MCF 10A (cell line): ENCODE measurements around the gene NPM3. TPM values are rescaled to one million over a fixed set of nuclear protein-coding genes. Genes with fewer than 3 reads are reported as not detected.

Experiments used
- BruUV-seq: library from RNA; stranded (reverse); fragments of 400-500 nt; replicated peaks from 2 replicates; lab custom pipeline; 2021; lab: Mats Ljungman, UMichigan
- CTCF ChIA-PET: fragments of 300-600 bp; sonication (Branson Sonifier 250); formaldehyde crosslinking; extraction: SDS; loops from one replicate; lab custom pipeline; 2021; ENCODE audit warnings: antibody characterized with exemption, inconsistent platforms; lab: Yijun Ruan, JAX
- POLR2A ChIA-PET: fragments of 300-600, 350-650 bp; sonication (Branson Sonifier 250); formaldehyde crosslinking; extraction: SDS; loops from one replicate; lab custom pipeline; 2020; ENCODE audit warnings: antibody characterized with exemption, inconsistent platforms; lab: Yijun Ruan, JAX
- DNase-seq: peaks from one replicate; pipeline ENCODE4 v3.0.0-alpha.2; 2018; ENCODE audit not compliant: unreplicated experiment
- H3K27ac Mint-ChIP-seq: one replicate; pipeline ENCODE4 v1.8.0; 2022; ENCODE audit warnings: mild to moderate bottlenecking, low read depth, mixed read lengths; ENCODE audit not compliant: unreplicated experiment
- H3K27me3 Mint-ChIP-seq: one replicate; pipeline ENCODE4 v1.8.0; 2022; ENCODE audit warnings: mixed read lengths; ENCODE audit not compliant: insufficient read depth, unreplicated experiment
- H3K36me3 Mint-ChIP-seq: one replicate; pipeline ENCODE4 v1.8.0; 2022; ENCODE audit warnings: mild to moderate bottlenecking, moderate library complexity, mixed read lengths; ENCODE audit not compliant: insufficient read depth, unreplicated experiment
- H3K4me1 Mint-ChIP-seq: one replicate; pipeline ENCODE4 v1.8.0; 2022; ENCODE audit warnings: mixed read lengths; ENCODE audit not compliant: insufficient read depth, unreplicated experiment
- H3K4me3 Mint-ChIP-seq: one replicate; pipeline ENCODE4 v1.8.0; 2022; ENCODE audit warnings: mild to moderate bottlenecking, moderate library complexity, mixed read lengths; ENCODE audit not compliant: unreplicated experiment
- H3K9me3 Mint-ChIP-seq: one replicate; pipeline ENCODE4 v1.8.0; 2022; ENCODE audit warnings: mixed read lengths; ENCODE audit not compliant: unreplicated experiment
- intact Hi-C: fragments of 100-400 bp; cut with micrococcal nuclease; formaldehyde crosslinking; loops from 2 replicates; pipeline ENCODE4 v1.14.1; 2022
- total RNA-seq: library from RNA; stranded (reverse); gene quantifications from 2 replicates; pipeline ENCODE4 v1.2.3, GENCODE V29; 2022
- TF ChIP-seq, protein P1 (sequence below): fragments of 200-600 bp; IDR thresholded peaks from one replicate; pipeline ENCODE4 v1.8.0; 2022; ENCODE audit warnings: antibody characterized with exemption, mild to moderate bottlenecking; ENCODE audit not compliant: unreplicated experiment

NPM3 gene
- total RNA-seq, 1 experiment from 2014 or later = 163 TPM

DNA sequence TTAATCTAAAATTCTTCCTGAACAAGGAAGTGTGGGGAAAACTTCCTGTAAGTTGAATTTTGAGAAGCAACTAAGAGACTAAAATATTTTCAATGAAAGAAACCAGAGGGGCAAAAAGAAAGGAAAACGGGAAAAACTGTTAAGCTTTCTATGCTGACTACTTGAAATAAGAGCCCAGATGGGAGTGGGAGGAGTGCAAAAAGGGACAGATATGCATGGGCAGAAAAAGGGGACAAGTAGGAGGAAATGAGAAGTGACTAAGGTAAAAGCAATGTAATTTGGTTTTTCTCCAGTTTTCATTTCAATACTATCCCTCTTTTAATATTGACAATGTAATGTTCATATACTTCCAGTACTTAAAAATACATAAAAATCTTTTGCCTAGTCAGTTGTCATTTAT is 23.9 kb upstream of the NPM3 start:
- H3K27ac Mint-ChIP-seq = no peak overlapping the region
- no peaks in the 10 kb centered on the region for H3K4me1 Mint-ChIP-seq
- intact Hi-C loops = no loop called here
- POLR2A ChIA-PET = interaction anchor here (0.6 to 4.1 kb wide), 3 partner anchors 8 to 23 kb away, joined by 3 to 23 read pairs (median 5); partner anchors contain the start of gene OGA
- no peak for DNase-seq
- CTCF ChIA-PET = no interaction called here
- H3K27me3 Mint-ChIP-seq = no peaks in the 10 kb centered on the region
- peaks cover 99% of the 10 kb centered on the region for H3K36me3 Mint-ChIP-seq
- TF ChIP-seq, protein P1, sequence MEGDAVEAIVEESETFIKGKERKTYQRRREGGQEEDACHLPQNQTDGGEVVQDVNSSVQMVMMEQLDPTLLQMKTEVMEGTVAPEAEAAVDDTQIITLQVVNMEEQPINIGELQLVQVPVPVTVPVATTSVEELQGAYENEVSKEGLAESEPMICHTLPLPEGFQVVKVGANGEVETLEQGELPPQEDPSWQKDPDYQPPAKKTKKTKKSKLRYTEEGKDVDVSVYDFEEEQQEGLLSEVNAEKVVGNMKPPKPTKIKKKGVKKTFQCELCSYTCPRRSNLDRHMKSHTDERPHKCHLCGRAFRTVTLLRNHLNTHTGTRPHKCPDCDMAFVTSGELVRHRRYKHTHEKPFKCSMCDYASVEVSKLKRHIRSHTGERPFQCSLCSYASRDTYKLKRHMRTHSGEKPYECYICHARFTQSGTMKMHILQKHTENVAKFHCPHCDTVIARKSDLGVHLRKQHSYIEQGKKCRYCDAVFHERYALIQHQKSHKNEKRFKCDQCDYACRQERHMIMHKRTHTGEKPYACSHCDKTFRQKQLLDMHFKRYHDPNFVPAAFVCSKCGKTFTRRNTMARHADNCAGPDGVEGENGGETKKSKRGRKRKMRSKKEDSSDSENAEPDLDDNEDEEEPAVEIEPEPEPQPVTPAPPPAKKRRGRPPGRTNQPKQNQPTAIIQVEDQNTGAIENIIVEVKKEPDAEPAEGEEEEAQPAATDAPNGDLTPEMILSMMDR = no peak
- no peak overlapping the region for H3K4me3 Mint-ChIP-seq
- no peaks in the 10 kb centered on the region for H3K9me3 Mint-ChIP-seq
- no TSS peak for BruUV-seq

DNA sequence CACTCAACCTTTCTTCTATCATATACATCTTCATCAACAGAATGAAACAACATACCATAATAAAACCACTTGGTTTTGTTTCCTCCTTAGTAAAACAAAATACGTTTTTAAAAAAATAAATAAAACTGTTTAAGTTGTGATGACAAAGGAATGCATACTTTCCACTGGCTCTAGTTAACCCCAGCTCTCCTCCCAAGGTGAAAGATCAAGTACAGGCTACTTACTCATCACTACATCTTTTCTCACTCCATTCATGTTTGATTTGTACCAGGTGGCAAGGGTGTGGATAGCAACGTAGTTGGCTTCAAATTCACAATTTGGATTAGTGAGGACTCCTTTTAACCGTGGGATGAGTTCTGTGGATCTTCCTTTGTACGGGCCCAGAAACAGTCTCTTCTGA is 20.3 kb upstream of the NPM3 start:
- POLR2A ChIA-PET = interaction anchor here (4.1 kb wide), 1 partner anchor 14 kb away, joined by 23 read pairs; the partner anchor contains the start of gene OGA
- BruUV-seq = no TSS peak
- no peak overlapping the region for H3K4me3 Mint-ChIP-seq

DNA sequence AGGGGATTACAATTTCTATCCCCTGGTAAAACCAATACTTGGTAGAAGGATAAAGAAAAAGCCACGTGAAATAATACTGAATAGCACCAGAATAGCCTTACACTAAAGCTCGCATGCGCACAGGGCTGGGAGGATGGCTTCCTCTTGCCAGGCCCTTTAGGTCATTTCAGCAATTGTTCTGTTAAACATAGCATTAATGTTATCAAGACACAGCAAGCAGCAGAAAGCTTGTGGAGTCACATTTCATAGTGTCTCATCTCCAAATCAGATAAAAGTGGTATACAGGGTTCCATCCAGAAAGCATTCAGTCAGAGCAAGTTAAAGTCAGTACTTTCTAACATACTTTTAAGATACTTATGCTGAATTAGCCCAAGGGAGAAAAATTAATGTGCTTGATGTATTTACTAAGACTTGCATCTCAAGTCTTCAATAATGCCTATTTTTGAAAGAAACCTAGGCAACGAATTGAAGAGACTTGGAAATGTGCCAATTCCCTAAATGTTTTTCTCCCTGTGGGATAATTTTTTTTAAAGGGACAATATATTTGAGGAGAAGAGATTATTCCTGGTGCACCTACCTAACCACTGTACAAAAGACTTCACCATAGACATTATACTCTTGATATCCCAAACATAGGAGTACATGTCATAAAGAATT is 14.3 kb upstream of the NPM3 start:
- no TSS peak for BruUV-seq
- Mint-ChIP-seq H3K36me3 (peaks cover 99% of the 10 kb centered on the region), H3K4me3 (no peak overlapping the region), H3K4me1 (no peaks in the 10 kb centered on the region), H3K27me3 (no peaks in the 10 kb centered on the region), H3K9me3 (no peaks in the 10 kb centered on the region), H3K27ac (no peak overlapping the region)
- TF ChIP-seq, protein P1 = no peak
- POLR2A ChIA-PET = interaction anchor here (1.0 to 6.6 kb wide), 4 partner anchors 8 to 19 kb away, joined by 4 to 58 read pairs (median 20); partner anchors contain the start of genes NPM3 and OGA
- CTCF ChIA-PET = interaction anchor here (0.6 to 0.9 kb wide), 4 partner anchors 16 to 1060 kb away, joined by 3 to 4 read pairs (median 3); no protein-coding TSS in a partner anchor
- intact Hi-C loops = no loop called here
- DNase-seq = no peak

More for the DNA sequence above, 20.3 kb upstream of the NPM3 start:
- no peaks in the 10 kb centered on the region for H3K9me3 Mint-ChIP-seq
- H3K27me3 Mint-ChIP-seq = no peaks in the 10 kb centered on the region
- H3K4me1 Mint-ChIP-seq = no peaks in the 10 kb centered on the region
- peaks cover 100% of the 10 kb centered on the region for H3K36me3 Mint-ChIP-seq
- intact Hi-C loops = no loop called here
- CTCF ChIA-PET = interaction anchor here (0.9 kb wide), 1 partner anchor 22 kb away, joined by 3 read pairs; no protein-coding TSS in a partner anchor
- H3K27ac Mint-ChIP-seq = no peak overlapping the region
- DNase-seq = no peak
- TF ChIP-seq, protein P1 = no peak

DNA sequence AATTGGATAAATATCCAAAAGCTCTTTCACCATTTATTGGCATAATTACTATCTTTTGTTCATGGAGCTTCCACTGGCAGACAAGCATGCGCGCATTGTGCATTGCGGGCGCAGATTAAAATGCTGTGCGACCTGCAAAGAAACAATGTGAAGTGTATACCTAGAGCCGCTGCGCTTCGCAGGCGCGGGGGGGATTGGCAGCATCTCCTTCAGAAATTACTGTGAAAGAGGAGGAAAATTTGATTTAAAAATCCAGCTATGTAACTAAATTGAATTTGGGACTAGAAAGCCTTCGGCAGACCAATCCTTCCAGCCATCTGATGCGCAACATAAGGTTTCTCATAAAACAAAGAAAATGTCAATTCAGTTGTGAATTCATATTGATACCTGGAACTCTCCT is 10.3 kb upstream of the NPM3 start:
- POLR2A ChIA-PET = interaction anchor here (5.1 to 6.6 kb wide), 2 partner anchors 10 to 23 kb away, joined by 35 to 58 read pairs; partner anchors contain the start of genes NPM3 and OGA
- no TSS peak for BruUV-seq

More for the DNA sequence above, 10.3 kb upstream of the NPM3 start:
- Mint-ChIP-seq H3K4me3 (no peak overlapping the region), H3K9me3 (no peaks in the 10 kb centered on the region), H3K27ac (no peak overlapping the region), H3K36me3 (peaks cover 99% of the 10 kb centered on the region), H3K27me3 (no peaks in the 10 kb centered on the region), H3K4me1 (no peaks in the 10 kb centered on the region)
- TF ChIP-seq, protein P1 = no peak
- CTCF ChIA-PET = interaction anchor here (0.6 to 1.6 kb wide), 2 partner anchors 9 to 13 kb away, joined by 3 to 13 read pairs; no protein-coding TSS in a partner anchor
- no peak for DNase-seq
- intact Hi-C loops = no loop called here
